ENCODE data around the gene FMNL1.
"Not testable (repeated sequence)": the region's sequence is repeated elsewhere in the genome, so short reads cannot be mapped to it uniquely, and the experiment has no call there.

The FMNL1 gene

GRCh38 chr17:45236282-45236606 lies 14.6 kb downstream of the FMNL1 start:
- DNase-seq, result no peak

- no peak for DNase-seq
Observed at GRCh38 chr17:45237686-45238085, 16.0 kb downstream of the FMNL1 start.

- DNase-seq, result no peak
Observed at GRCh38 chr17:45238155-45238774, 16.6 kb downstream of the FMNL1 start.

- no peak for DNase-seq
Observed at GRCh38 chr17:45240905-45241327, 19.2 kb downstream of the FMNL1 start.

- no peak for DNase-seq
Observed at GRCh38 chr17:45241328-45242028, 19.8 kb downstream of the FMNL1 start.

- no peak for DNase-seq
Observed at GRCh38 chr17:45242029-45242414, 20.3 kb downstream of the FMNL1 start.

GRCh38 chr17:45243750-45244149 lies 22.1 kb downstream of the FMNL1 start:
- no peak for DNase-seq

- DNase-seq, result no peak
Observed at GRCh38 chr17:45244725-45245656, 23.3 kb downstream of the FMNL1 start.

GRCh38 chr17:45246338-45246737 lies 24.7 kb downstream of the FMNL1 start:
- no peak for DNase-seq

- peak in 1 of 5 donors; percentile 75 for DNase-seq
Observed at GRCh38 chr17:45246861-45247428, 25.3 kb downstream of the FMNL1 start.

GRCh38 chr17:45247429-45248131 lies 25.9 kb downstream of the FMNL1 start:
- DNase-seq, result peak; percentile 94 to 98 (median 97)

- peak; percentile 75 to 90 (median 82) for DNase-seq
Observed at GRCh38 chr17:45248132-45248957, 26.7 kb downstream of the FMNL1 start.

- no peak for DNase-seq
Observed at GRCh38 chr17:45251931-45252330, 30.2 kb downstream of the FMNL1 start.

- DNase-seq, result not testable (repeated sequence)
Observed at GRCh38 chr17:45253237-45253636, 31.6 kb downstream of the FMNL1 start.

GRCh38 chr17:45253879-45254278 lies 32.2 kb downstream of the FMNL1 start:
- no peak for DNase-seq

- DNase-seq, result no peak
Observed at GRCh38 chr17:45255358-45255757, 33.7 kb downstream of the FMNL1 start.

GRCh38 chr17:45256114-45256966 lies 34.7 kb downstream of the FMNL1 start:
- no peak for DNase-seq

- no peak for DNase-seq
Observed at GRCh38 chr17:45257115-45257514, 35.4 kb downstream of the FMNL1 start.

GRCh38 chr17:45258981-45259380 lies 37.3 kb downstream of the FMNL1 start:
- no peak for DNase-seq

- no peak for DNase-seq
Observed at GRCh38 chr17:45260204-45260783, 38.6 kb downstream of the FMNL1 start.
